ENCODE data around the gene TMC5.

Gene TMC5

GRCh38 chr16:19479302-19479721 lies 61.6 kb downstream of the TMC5 start:
- Histone ChIP-seq H3K4me2 (ENCODE audit: low read length, poor library complexity, severe bottlenecking) (no peak overlapping the region), H4K91ac (ENCODE audit: low read length) (no peak overlapping the region), H3K9me3 (ENCODE audit: control insufficient read depth, low read length) (no peaks in the 10 kb centered on the region), H3K23ac (ENCODE audit: low read length in 2 of 2) (no peak overlapping the region), H2AK5ac (ENCODE audit: low read length, severe bottlenecking) (no peak overlapping the region), H3K4ac (ENCODE audit: low read depth in 1 of 2, low read length in 2 of 2) (no peak overlapping the region), H3K18ac (ENCODE audit: low read depth in 1 of 2, low read length in 2 of 2) (no peak overlapping the region), H3K14ac (ENCODE audit: low read length in 2 of 2) (no peak overlapping the region), H2BK12ac (ENCODE audit: low read length in 2 of 2) (no peak overlapping the region), H2AFZ (ENCODE audit: low read depth, low read length) (no peak overlapping the region), H3K4me3 (ENCODE audit: insufficient read depth in 1 of 2, low read depth in 1 of 2, low read length in 2 of 2) (no peak overlapping the region), H3K79me1 (replicated peaks; ENCODE audit: low read length, poor library complexity, severe bottlenecking) (no peaks in the 10 kb centered on the region), H2BK120ac (ENCODE audit: low read depth, low read length) (no peak overlapping the region), H3K27ac (ENCODE audit: low read length, poor library complexity, severe bottlenecking) (no peak overlapping the region), H3K36me3 (ENCODE audit: control insufficient read depth in 1 of 2, insufficient read depth in 2 of 2, low read depth in 1 of 2, low read length in 2 of 2) (no peaks in the 10 kb centered on the region), H3K9ac (ENCODE audit: low read length) (no peak overlapping the region), H2BK15ac (ENCODE audit: low read depth, poor library complexity, severe bottlenecking) (no peak overlapping the region), H4K8ac (ENCODE audit: low read length) (no peak overlapping the region), H3K27me3 (ENCODE audit: control insufficient read depth in 1 of 2, insufficient read depth in 1 of 2, low read length in 2 of 2) (no peaks in the 10 kb centered on the region), H2BK5ac (ENCODE audit: low read depth, low read length, poor library complexity, severe bottlenecking) (no peak overlapping the region), H3K4me1 (ENCODE audit: control insufficient read depth, insufficient read depth, low read depth, low read length) (no peaks in the 10 kb centered on the region)
- 91% methylated on average over 3 of the region's 3 CpGs for WGBS
- DNase-seq = no peak

- H3K27ac ChIP-seq (ENCODE audit: low read length, poor library complexity, severe bottlenecking) = no peak overlapping the region
- H3K4ac ChIP-seq (ENCODE audit: low read depth in 1 of 2, low read length in 2 of 2) = no peak overlapping the region
- H3K27me3 ChIP-seq (ENCODE audit: control insufficient read depth in 1 of 2, insufficient read depth in 1 of 2, low read length in 2 of 2) = peaks cover 0 to 3% of the 10 kb centered on the region in 2 experiments
- no peaks in the 10 kb centered on the region for H3K4me1 ChIP-seq (ENCODE audit: control insufficient read depth, insufficient read depth, low read depth, low read length)
- no peak overlapping the region for H2BK15ac ChIP-seq (ENCODE audit: low read depth, poor library complexity, severe bottlenecking)
- no peaks in the 10 kb centered on the region for H3K79me1 ChIP-seq (replicated peaks; ENCODE audit: low read length, poor library complexity, severe bottlenecking)
- DNase-seq = no peak
- H2BK5ac ChIP-seq (ENCODE audit: low read depth, low read length, poor library complexity, severe bottlenecking) = no peak overlapping the region
- H2AFZ ChIP-seq (ENCODE audit: low read depth, low read length) = peak overlapping the region; percentile 14
- H3K36me3 ChIP-seq (ENCODE audit: control insufficient read depth in 1 of 2, insufficient read depth in 2 of 2, low read depth in 1 of 2, low read length in 2 of 2) = no peaks in the 10 kb centered on the region
- no peak overlapping the region for H2AK5ac ChIP-seq (ENCODE audit: low read length, severe bottlenecking)
- H3K18ac ChIP-seq (ENCODE audit: low read depth in 1 of 2, low read length in 2 of 2) = no peak overlapping the region
- no peak overlapping the region for H3K4me3 ChIP-seq (ENCODE audit: insufficient read depth in 1 of 2, low read depth in 1 of 2, low read length in 2 of 2)
- WGBS = 72% methylated on average over 2 of the region's 2 CpGs
- H2BK12ac ChIP-seq (ENCODE audit: low read length in 2 of 2) = no peak overlapping the region
- H4K8ac ChIP-seq (ENCODE audit: low read length) = no peak overlapping the region
- H3K9ac ChIP-seq (ENCODE audit: low read length) = no peak overlapping the region
- H3K23ac ChIP-seq (ENCODE audit: low read length in 2 of 2) = no peak overlapping the region
- no peak overlapping the region for H2BK120ac ChIP-seq (ENCODE audit: low read depth, low read length)
- H3K4me2 ChIP-seq (ENCODE audit: low read length, poor library complexity, severe bottlenecking) = no peak overlapping the region
- H3K14ac ChIP-seq (ENCODE audit: low read length in 2 of 2) = no peak overlapping the region
- no peaks in the 10 kb centered on the region for H3K9me3 ChIP-seq (ENCODE audit: control insufficient read depth, low read length)
- H4K91ac ChIP-seq (ENCODE audit: low read length) = no peak overlapping the region
These were observed 63.6 kb downstream of the TMC5 start for GRCh38 chr16:19481296-19481695.

GRCh38 chr16:19481769-19482168 lies 64.1 kb downstream of the TMC5 start:
- WGBS = 85% methylated on average over 5 of the region's 5 CpGs
- no peaks in the 10 kb centered on the region for H3K79me1 ChIP-seq (replicated peaks; ENCODE audit: low read length, poor library complexity, severe bottlenecking)
- H4K8ac ChIP-seq (ENCODE audit: low read length) = no peak overlapping the region

GRCh38 chr16:19482291-19482690 lies 64.6 kb downstream of the TMC5 start:
- H3K9ac ChIP-seq (ENCODE audit: low read length) = no peak overlapping the region
- no peak overlapping the region for H2BK5ac ChIP-seq (ENCODE audit: low read depth, low read length, poor library complexity, severe bottlenecking)
- WGBS = 86% methylated on average over 1 of the region's 1 CpG
- no peak for DNase-seq
- no peak overlapping the region for H4K8ac ChIP-seq (ENCODE audit: low read length)
- H3K23ac ChIP-seq (ENCODE audit: low read length in 2 of 2) = no peak overlapping the region
- no peaks in the 10 kb centered on the region for H3K36me3 ChIP-seq (ENCODE audit: control insufficient read depth in 1 of 2, insufficient read depth in 2 of 2, low read depth in 1 of 2, low read length in 2 of 2)
- H3K4me1 ChIP-seq (ENCODE audit: control insufficient read depth, insufficient read depth, low read depth, low read length) = no peaks in the 10 kb centered on the region
- no peak overlapping the region for H2AFZ ChIP-seq (ENCODE audit: low read depth, low read length)
- H3K9me3 ChIP-seq (ENCODE audit: control insufficient read depth, low read length) = no peaks in the 10 kb centered on the region
- no peak overlapping the region for H2BK120ac ChIP-seq (ENCODE audit: low read depth, low read length)
- no peak overlapping the region for H3K4ac ChIP-seq (ENCODE audit: low read depth in 1 of 2, low read length in 2 of 2)
- no peak overlapping the region for H3K27ac ChIP-seq (ENCODE audit: low read length, poor library complexity, severe bottlenecking)
- H2AK5ac ChIP-seq (ENCODE audit: low read length, severe bottlenecking) = no peak overlapping the region
- H4K91ac ChIP-seq (ENCODE audit: low read length) = no peak overlapping the region
- no peaks in the 10 kb centered on the region for H3K79me1 ChIP-seq (replicated peaks; ENCODE audit: low read length, poor library complexity, severe bottlenecking)
- no peak overlapping the region for H3K18ac ChIP-seq (ENCODE audit: low read depth in 1 of 2, low read length in 2 of 2)
- H3K27me3 ChIP-seq (ENCODE audit: control insufficient read depth in 1 of 2, insufficient read depth in 1 of 2, low read length in 2 of 2) = peaks cover 0 to 3% of the 10 kb centered on the region in 2 experiments
- H2BK12ac ChIP-seq (ENCODE audit: low read length in 2 of 2) = no peak overlapping the region
- no peak overlapping the region for H2BK15ac ChIP-seq (ENCODE audit: low read depth, poor library complexity, severe bottlenecking)
- no peak overlapping the region for H3K14ac ChIP-seq (ENCODE audit: low read length in 2 of 2)
- H3K4me3 ChIP-seq (ENCODE audit: insufficient read depth in 1 of 2, low read depth in 1 of 2, low read length in 2 of 2) = no peak overlapping the region
- H3K4me2 ChIP-seq (ENCODE audit: low read length, poor library complexity, severe bottlenecking) = no peak overlapping the region

More at GRCh38 chr16:19481769-19482168, 64.1 kb downstream of the TMC5 start:
- Histone ChIP-seq H3K4ac (ENCODE audit: low read depth in 1 of 2, low read length in 2 of 2) (no peak overlapping the region), H2BK15ac (ENCODE audit: low read depth, poor library complexity, severe bottlenecking) (no peak overlapping the region), H3K9ac (ENCODE audit: low read length) (no peak overlapping the region), H2BK12ac (ENCODE audit: low read length in 2 of 2) (no peak overlapping the region), H4K91ac (ENCODE audit: low read length) (no peak overlapping the region), H3K4me3 (ENCODE audit: insufficient read depth in 1 of 2, low read depth in 1 of 2, low read length in 2 of 2) (no peak overlapping the region), H3K14ac (ENCODE audit: low read length in 2 of 2) (no peak overlapping the region), H3K27me3 (ENCODE audit: control insufficient read depth in 1 of 2, insufficient read depth in 1 of 2, low read length in 2 of 2) (peaks cover 0 to 3% of the 10 kb centered on the region in 2 experiments), H3K18ac (ENCODE audit: low read depth in 1 of 2, low read length in 2 of 2) (no peak overlapping the region), H2AFZ (ENCODE audit: low read depth, low read length) (no peak overlapping the region), H3K4me2 (ENCODE audit: low read length, poor library complexity, severe bottlenecking) (no peak overlapping the region), H2BK120ac (ENCODE audit: low read depth, low read length) (no peak overlapping the region), H3K27ac (ENCODE audit: low read length, poor library complexity, severe bottlenecking) (no peak overlapping the region), H2AK5ac (ENCODE audit: low read length, severe bottlenecking) (no peak overlapping the region), H3K4me1 (ENCODE audit: control insufficient read depth, insufficient read depth, low read depth, low read length) (no peaks in the 10 kb centered on the region), H2BK5ac (ENCODE audit: low read depth, low read length, poor library complexity, severe bottlenecking) (no peak overlapping the region), H3K9me3 (ENCODE audit: control insufficient read depth, low read length) (no peaks in the 10 kb centered on the region), H3K36me3 (ENCODE audit: control insufficient read depth in 1 of 2, insufficient read depth in 2 of 2, low read depth in 1 of 2, low read length in 2 of 2) (no peaks in the 10 kb centered on the region), H3K23ac (ENCODE audit: low read length in 2 of 2) (no peak overlapping the region)
- DNase-seq = no peak

All from mesenchymal stem cell (in vitro differentiated cells and primary cell).